ENCODE measurements around the gene PCIF1.
A peak's percentile ranks its signal among the peaks of the same experiment; 100 is the strongest.
"Not testable (repeated sequence)": the region's sequence is repeated elsewhere in the genome, so short reads cannot be mapped to it uniquely, and the experiment has no call there.

PCIF1 gene

DNA sequence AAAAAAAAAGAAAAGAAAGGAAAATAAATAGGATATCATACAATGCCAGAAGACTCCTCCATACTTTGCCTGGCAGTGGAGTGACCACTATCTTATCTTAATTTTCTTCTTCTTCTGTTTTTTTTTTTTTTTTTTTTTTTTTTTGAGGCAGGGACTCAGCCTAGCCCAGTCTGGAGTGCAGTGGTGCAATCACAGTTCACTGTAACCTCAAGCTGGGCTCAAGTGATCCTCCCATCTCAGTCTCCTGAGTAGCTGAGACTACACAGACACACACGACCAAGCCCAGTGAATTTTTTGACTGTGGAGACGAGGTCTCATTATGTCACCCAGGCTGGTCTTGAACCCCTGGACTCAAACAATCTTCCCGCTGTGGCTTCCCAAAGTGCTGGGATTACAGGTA, 57.1 kb downstream of the PCIF1 start:
- DNase-seq (ENCODE audit: low spot score): no peak
- no peak for FAIRE-seq

DNA sequence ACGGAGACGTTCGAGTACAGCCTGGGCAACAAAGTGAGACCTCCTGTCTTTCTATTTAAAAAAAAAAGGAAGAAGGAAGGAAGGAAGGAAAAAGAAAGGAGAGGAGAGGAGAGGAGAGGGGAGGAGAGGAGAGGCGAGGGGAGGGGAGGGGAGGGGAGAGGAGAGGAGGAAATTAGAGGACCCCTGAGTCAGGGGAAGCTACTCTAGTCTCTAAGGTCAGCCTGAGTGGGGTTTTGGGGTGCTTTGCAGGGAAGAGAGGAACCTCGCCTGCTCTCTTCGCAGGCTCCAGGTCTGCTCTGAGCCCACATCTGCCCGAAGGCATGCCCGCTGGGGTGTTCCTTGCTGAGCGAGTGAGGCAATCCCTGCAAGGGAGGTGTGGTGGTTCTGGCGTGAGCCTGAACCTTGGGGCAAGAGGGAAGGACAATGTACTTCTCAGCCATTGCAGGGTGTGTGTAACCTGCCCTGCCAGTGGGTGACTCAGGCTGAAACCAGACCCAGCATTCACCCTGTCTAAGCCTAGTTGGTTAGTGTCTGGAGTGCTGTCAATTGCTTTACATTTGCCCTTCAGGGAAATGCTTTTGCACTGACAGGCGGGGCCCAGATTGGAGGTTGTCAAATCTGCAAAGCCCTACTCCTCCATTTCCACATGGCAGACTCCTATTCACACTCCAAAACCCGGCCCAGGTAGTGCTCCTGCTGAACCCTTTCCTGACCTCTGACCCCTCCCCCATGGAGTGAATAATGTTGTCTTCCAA, 58.9 kb downstream of the PCIF1 start:
- FAIRE-seq: peak; percentile 11
- DNase-seq (ENCODE audit: low spot score): peak; percentile 63

DNA sequence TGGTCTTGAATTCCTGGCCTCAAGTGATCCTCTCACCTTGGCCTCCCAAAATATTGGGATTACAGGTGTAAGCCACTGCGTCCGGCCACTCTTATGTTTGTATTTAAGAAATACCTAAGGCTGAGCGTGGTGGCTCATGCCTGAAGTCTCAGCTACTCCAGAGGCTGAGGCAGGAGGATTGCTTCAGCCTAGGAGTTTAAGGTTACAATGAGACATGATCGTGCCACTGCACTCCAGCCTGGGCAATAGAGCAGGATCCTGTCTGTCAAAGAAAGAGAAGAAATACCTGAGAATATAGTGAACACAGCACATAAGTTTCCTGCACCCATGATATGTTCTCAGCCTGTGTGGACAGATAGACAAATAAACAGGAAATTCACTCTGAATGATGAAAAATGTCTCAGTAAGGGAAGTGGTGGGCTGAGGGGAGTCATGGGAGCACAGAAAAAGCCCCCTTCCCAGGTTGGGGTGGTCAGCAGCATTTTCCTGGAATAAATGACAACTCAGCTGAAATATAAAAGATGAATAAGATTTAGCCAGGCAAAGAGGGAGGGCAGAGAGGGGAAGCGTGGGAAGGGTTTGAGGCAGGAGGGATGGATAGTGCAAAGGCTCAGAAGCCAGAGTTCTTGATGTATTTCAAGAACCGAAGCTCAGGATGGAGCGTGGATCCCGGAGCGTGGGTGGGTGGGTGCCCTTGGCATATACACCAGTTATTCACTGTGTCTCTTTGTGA, 60.4 kb downstream of the PCIF1 start:
- DNase-seq (ENCODE audit: low spot score) (no peak), FAIRE-seq (no peak)

DNA sequence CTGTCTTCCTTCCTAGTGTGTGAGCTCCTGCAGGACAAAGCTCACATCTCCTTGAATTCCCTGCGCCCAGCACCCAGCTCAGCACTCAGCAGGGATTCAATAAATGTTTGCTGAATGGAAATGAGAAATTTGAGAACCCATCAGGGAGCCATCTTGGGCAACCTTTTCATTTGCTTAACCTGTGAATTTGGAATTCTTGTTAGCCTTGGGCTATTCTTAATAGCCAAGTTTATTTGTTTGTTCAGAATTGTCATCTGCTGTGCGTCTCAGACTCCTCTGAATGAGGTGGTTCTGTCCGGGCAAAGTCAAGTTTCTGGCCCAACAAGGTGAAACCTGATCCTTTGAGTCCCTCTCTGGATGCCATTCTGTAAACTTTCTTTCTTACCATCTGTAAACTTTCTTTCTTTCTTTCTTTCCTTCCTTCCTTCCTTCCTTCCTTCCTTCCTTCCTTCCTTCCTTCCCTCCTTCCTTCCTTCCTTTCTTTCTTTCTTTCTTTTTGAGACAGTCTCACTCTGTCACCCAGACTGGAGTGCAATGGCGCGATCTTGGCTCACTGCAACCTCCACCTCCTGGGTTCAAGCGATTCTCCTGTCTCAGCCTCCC, 61.1 kb downstream of the PCIF1 start:
- DNase-seq (ENCODE audit: low spot score); FAIRE-seq: not testable (repeated sequence)

DNA sequence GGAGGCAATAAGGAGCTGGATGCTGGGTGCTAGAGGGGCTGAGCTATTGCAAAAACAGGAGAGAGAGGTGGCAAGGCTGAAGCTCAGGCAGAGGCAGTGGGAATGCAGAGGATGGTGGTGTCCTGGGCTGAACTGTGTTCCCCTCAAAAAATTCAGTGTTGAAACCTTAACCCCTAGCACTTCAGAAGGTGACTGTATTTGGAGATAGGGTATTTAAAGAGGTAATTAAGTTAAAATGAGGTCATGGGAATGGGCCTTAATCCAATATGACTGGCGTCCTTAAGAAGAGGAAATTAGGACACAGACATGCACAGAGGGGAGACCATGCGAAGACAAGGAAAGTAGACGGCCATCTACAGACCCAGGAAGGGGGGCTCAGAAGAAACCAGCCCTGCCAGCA, 62.7 kb downstream of the PCIF1 start:
- no peak for DNase-seq (ENCODE audit: low spot score)
- no peak for FAIRE-seq
